Activated T-cell treated with anti-CD3 and anti-CD28 coated beads, Interleukin-2, amount 50 U/mL, for 24 hours (primary cell): ENCODE data around the gene RHBDF1.

Experiments
- DNase-seq: peaks from one replicate; pipeline ENCODE4 v3.0.0-alpha.2; 2020
- H3K27ac Mint-ChIP-seq: 2 replicates; pipeline ENCODE4 v1.8.0; 2020; ENCODE audit warnings: mild to moderate bottlenecking, mixed read lengths
- H3K27me3 Mint-ChIP-seq: 2 replicates; pipeline ENCODE4 v1.8.0; 2020; ENCODE audit warnings: mixed read lengths
- H3K36me3 Mint-ChIP-seq: 2 replicates; pipeline ENCODE4 v1.8.0; 2020; ENCODE audit warnings: low read depth, mixed read lengths
- H3K4me1 Mint-ChIP-seq: 2 replicates; pipeline ENCODE4 v1.8.0; 2020; ENCODE audit warnings: low read depth, mixed read lengths
- H3K4me3 Mint-ChIP-seq: 2 replicates; pipeline ENCODE4 v1.8.0; 2020; ENCODE audit warnings: mild to moderate bottlenecking, moderate library complexity, mixed read lengths
- H3K9me3 Mint-ChIP-seq: 2 replicates; pipeline ENCODE4 v1.8.0; 2020; ENCODE audit warnings: mixed read lengths

RHBDF1 gene

DNA sequence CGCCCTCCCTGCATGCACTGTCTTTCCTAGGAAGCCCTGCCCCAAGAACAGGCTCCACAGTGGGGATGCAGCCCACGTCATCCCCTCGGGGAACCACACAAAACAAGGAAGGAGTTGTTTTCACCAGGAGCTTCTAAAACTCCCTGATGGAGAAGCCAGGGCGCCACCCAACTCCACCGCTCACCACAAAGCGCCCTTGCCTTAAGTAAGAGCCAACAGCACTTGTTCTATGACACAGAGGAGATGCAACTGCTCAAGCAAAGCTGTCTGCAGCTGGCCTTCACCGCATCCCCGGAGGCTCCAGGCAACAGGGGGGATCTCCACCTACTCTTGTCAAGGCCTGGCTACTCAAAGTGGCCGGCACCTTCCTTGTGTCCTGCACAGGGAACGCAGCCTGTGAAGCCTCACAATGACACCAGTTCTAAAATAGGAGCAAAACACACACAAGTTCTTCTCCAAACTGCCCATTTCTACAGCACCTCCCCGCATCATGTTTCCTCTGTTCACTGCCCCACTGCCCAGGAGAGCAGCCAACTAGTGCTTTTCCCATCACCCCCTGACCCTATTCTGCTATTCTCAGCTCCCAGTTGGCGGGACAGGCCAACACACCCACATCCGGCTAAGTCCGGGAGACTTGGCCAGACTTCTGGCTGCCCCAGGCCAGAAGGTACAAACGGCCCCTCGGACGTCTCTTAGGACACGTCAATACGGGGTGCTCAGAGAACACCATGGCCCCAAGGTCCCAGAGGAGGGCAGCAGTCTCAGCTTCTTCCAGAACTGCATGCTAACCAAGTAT lies 29.8 kb upstream of the RHBDF1 start:
- no peak for DNase-seq
- Mint-ChIP-seq H3K9me3 (no peaks in the 10 kb centered on the region), H3K27me3 (no peaks in the 10 kb centered on the region), H3K4me3 (no peak overlapping the region), H3K4me1 (peaks cover 3% of the 10 kb centered on the region), H3K36me3 (peaks cover 83% of the 10 kb centered on the region), H3K27ac (no peak overlapping the region)

DNA sequence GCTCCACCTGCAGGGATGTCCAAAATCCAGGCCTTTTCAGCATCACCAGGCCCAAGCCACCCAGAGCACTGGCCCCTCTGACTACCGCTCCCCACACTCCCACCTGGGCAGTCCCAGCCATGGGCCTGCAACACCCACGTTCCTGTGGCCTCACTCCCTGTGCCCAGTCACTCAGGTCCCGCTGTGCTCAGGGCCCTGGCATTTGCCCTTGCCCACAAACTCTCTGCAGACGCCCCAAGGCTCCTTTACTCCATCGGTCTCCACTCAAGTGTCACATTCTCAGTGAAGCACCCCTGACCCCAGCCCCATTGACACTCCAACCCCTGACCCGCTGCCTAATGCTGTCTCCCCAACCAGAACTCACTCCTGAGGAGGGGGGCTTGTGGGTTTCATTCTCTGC lies 29.2 kb upstream of the RHBDF1 start:
- no peaks in the 10 kb centered on the region for H3K9me3 Mint-ChIP-seq
- H3K27me3 Mint-ChIP-seq, result no peaks in the 10 kb centered on the region
- DNase-seq, result no peak
- peaks cover 82% of the 10 kb centered on the region for H3K36me3 Mint-ChIP-seq
- H3K27ac Mint-ChIP-seq, result no peak overlapping the region
- no peak overlapping the region for H3K4me3 Mint-ChIP-seq
- H3K4me1 Mint-ChIP-seq, result peaks cover 3% of the 10 kb centered on the region

- H3K9me3 Mint-ChIP-seq, result no peaks in the 10 kb centered on the region
- H3K36me3 Mint-ChIP-seq, result peaks cover 82% of the 10 kb centered on the region
- H3K27me3 Mint-ChIP-seq, result no peaks in the 10 kb centered on the region
- H3K27ac Mint-ChIP-seq, result no peak overlapping the region
- peaks cover 3% of the 10 kb centered on the region for H3K4me1 Mint-ChIP-seq
- DNase-seq, result no peak
- H3K4me3 Mint-ChIP-seq, result no peak overlapping the region
These were observed 28.6 kb upstream of the RHBDF1 start for GRCh38 chr16:100989-101388.

DNA sequence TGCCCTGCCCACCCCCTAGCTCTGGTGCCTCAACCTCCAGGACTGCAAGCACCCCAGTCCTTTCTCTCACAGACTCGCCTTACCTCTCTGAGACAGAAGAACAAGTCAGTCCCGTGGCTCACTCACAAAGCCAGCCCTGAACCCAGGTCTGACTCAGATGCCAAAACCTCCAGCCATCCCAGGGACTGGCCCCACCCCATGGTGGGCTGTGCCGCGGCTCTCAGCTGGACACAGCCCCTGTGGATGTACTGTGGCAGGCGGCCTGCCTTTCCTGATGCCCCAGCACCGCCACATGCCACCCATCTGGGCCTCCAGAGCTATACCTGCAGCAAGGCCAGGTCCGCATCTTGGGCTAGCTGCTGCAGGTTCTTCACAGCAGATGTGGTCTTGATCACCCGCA lies 25.4 kb upstream of the RHBDF1 start:
- H3K4me1 Mint-ChIP-seq, result peaks cover 3% of the 10 kb centered on the region
- no peak for DNase-seq
- no peak overlapping the region for H3K4me3 Mint-ChIP-seq
- H3K27me3 Mint-ChIP-seq, result no peaks in the 10 kb centered on the region
- peaks cover 74% of the 10 kb centered on the region for H3K36me3 Mint-ChIP-seq
- H3K27ac Mint-ChIP-seq, result peak overlapping the region; percentile 12
- H3K9me3 Mint-ChIP-seq, result no peaks in the 10 kb centered on the region

- Mint-ChIP-seq H3K4me3 (no peak overlapping the region), H3K27ac (no peak overlapping the region), H3K27me3 (no peaks in the 10 kb centered on the region), H3K36me3 (peaks cover 74% of the 10 kb centered on the region), H3K4me1 (peaks cover 3% of the 10 kb centered on the region), H3K9me3 (no peaks in the 10 kb centered on the region)
- peak; percentile 92 for DNase-seq
These were observed 24.5 kb upstream of the RHBDF1 start for GRCh38 chr16:96935-97381.

GRCh38 chr16:94918-95265 lies 22.5 kb upstream of the RHBDF1 start:
- no peaks in the 10 kb centered on the region for H3K9me3 Mint-ChIP-seq
- peaks cover 70% of the 10 kb centered on the region for H3K36me3 Mint-ChIP-seq
- no peak overlapping the region for H3K27ac Mint-ChIP-seq
- peaks cover 3% of the 10 kb centered on the region for H3K4me1 Mint-ChIP-seq
- H3K4me3 Mint-ChIP-seq, result no peak overlapping the region
- DNase-seq, result no peak
- H3K27me3 Mint-ChIP-seq, result no peaks in the 10 kb centered on the region

GRCh38 chr16:92431-93339 lies 20.3 kb upstream of the RHBDF1 start:
- no peak overlapping the region for H3K27ac Mint-ChIP-seq

GRCh38 chr16:91484-91883 lies 19.1 kb upstream of the RHBDF1 start:
- Mint-ChIP-seq H3K27me3 (no peaks in the 10 kb centered on the region), H3K27ac (peak overlapping the region; percentile 34), H3K9me3 (no peaks in the 10 kb centered on the region), H3K4me1 (no peaks in the 10 kb centered on the region), H3K4me3 (no peak overlapping the region), H3K36me3 (peaks cover 73% of the 10 kb centered on the region)
- no peak for DNase-seq

More at GRCh38 chr16:92431-93339, 20.3 kb upstream of the RHBDF1 start:
- Mint-ChIP-seq H3K27me3 (no peaks in the 10 kb centered on the region), H3K4me1 (peaks cover 3% of the 10 kb centered on the region), H3K36me3 (peaks cover 71% of the 10 kb centered on the region), H3K4me3 (no peak overlapping the region), H3K9me3 (no peaks in the 10 kb centered on the region)
- DNase-seq, result no peak

- H3K27me3 Mint-ChIP-seq, result no peaks in the 10 kb centered on the region
- H3K4me1 Mint-ChIP-seq, result peaks cover 17% of the 10 kb centered on the region
- no peaks in the 10 kb centered on the region for H3K9me3 Mint-ChIP-seq
- no peak overlapping the region for H3K27ac Mint-ChIP-seq
- no peak for DNase-seq
- H3K4me3 Mint-ChIP-seq, result no peak overlapping the region
- peaks cover 81% of the 10 kb centered on the region for H3K36me3 Mint-ChIP-seq
These were observed 17.2 kb upstream of the RHBDF1 start for GRCh38 chr16:89391-90302.

DNA sequence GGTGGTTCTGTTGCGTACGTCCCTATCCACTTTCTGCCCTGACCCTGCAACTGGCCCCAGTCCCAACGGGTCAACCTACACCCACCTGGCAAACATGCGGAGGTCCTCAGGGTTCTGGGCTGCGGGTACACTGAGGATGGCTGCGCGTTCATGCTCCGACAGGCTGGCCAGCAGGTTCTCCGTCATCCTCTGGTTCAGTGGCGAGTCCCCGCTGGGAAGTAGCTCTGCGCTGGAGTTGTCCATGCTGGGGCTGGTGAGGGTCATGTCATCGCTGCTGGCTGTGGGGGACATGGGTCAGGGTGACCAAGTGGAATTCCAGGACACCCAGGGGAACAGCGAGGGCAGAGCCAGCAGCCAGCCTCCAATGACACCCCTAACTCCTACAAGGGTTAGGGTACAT lies 16.2 kb upstream of the RHBDF1 start:
- Mint-ChIP-seq H3K27me3 (no peaks in the 10 kb centered on the region), H3K36me3 (peaks cover 83% of the 10 kb centered on the region), H3K4me3 (no peak overlapping the region), H3K27ac (no peak overlapping the region), H3K9me3 (no peaks in the 10 kb centered on the region), H3K4me1 (peaks cover 27% of the 10 kb centered on the region)
- no peak for DNase-seq

GRCh38 chr16:86483-86952 lies 14.1 kb upstream of the RHBDF1 start:
- H3K9me3 Mint-ChIP-seq, result no peaks in the 10 kb centered on the region
- H3K27ac Mint-ChIP-seq, result peak overlapping the region; percentile 73
- peaks cover 38% of the 10 kb centered on the region for H3K4me1 Mint-ChIP-seq
- DNase-seq, result no peak
- no peaks in the 10 kb centered on the region for H3K27me3 Mint-ChIP-seq
- no peak overlapping the region for H3K4me3 Mint-ChIP-seq
- peaks cover 75% of the 10 kb centered on the region for H3K36me3 Mint-ChIP-seq

DNA sequence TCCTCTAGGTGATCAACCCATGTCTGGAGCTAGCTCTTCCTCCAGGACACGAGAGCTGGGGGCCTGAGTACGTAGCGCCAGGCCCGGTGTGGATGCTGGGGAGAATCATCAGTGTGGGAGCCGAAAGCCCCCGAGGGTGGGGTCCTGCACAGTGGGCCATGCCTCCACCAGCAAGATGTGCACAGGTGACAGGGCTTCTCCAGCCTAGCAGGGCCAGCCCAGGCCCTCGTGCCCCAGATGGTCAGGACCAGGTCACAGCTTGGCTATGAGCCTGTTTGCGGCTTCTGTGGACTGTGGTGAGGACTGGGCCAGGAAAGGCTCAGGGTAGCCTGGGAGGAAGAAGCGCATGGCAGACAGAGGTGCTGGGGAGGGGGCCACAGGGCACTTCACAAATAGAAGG lies 13.4 kb upstream of the RHBDF1 start:
- H3K9me3 Mint-ChIP-seq, result no peaks in the 10 kb centered on the region
- no peak for DNase-seq
- peak overlapping the region; percentile 73 for H3K27ac Mint-ChIP-seq
- peaks cover 39% of the 10 kb centered on the region for H3K4me1 Mint-ChIP-seq
- H3K27me3 Mint-ChIP-seq, result no peaks in the 10 kb centered on the region
- no peak overlapping the region for H3K4me3 Mint-ChIP-seq
- H3K36me3 Mint-ChIP-seq, result peaks cover 78% of the 10 kb centered on the region

GRCh38 chr16:85407-85782 lies 13.0 kb upstream of the RHBDF1 start:
- Mint-ChIP-seq H3K27me3 (no peaks in the 10 kb centered on the region), H3K36me3 (peaks cover 77% of the 10 kb centered on the region), H3K27ac (peak overlapping the region; percentile 88), H3K9me3 (no peaks in the 10 kb centered on the region), H3K4me1 (peaks cover 42% of the 10 kb centered on the region), H3K4me3 (no peak overlapping the region)
- DNase-seq, result no peak

GRCh38 chr16:84718-85406 lies 12.4 kb upstream of the RHBDF1 start:
- DNase-seq, result peak; percentile 75
- Mint-ChIP-seq H3K4me1 (peaks cover 45% of the 10 kb centered on the region), H3K36me3 (peaks cover 77% of the 10 kb centered on the region), H3K27me3 (no peaks in the 10 kb centered on the region), H3K4me3 (peak overlapping the region; percentile 56), H3K9me3 (no peaks in the 10 kb centered on the region), H3K27ac (peak overlapping the region; percentile 88)
